HL-60 (cell line): ENCODE data around the gene SCYGR5.

ENCODE experiments used
- DNase-seq, 2 experiments: peaks; one replicate each; pipeline ENCODE4 v3.0.0-alpha.2; 2010 to 2020; ENCODE audit warnings: low read depth in 1 of 2, low spot score in 1 of 2
- H3K27ac ChIP-seq: fragments of 250-450 bp; sonication (Bioruptor Pico); replicated peaks from 2 replicates; pipeline ENCODE4 v1.5.1; 2020; ENCODE audit warnings: mild to moderate bottlenecking, moderate library complexity
- H3K27me3 ChIP-seq: fragments of 250-450 bp; sonication (Bioruptor Pico); 2 replicates; pipeline ENCODE4 v1.5.1; 2021; ENCODE audit warnings: mild to moderate bottlenecking, moderate library complexity; ENCODE audit not compliant: insufficient read depth, poor library complexity, severe bottlenecking
- H3K4me3 ChIP-seq: replicated peaks from 2 replicates; pipeline ENCODE4 v1.5.1; 2011; ENCODE audit warnings: mild to moderate bottlenecking, control low read depth, low read length; ENCODE audit not compliant: insufficient read depth
- CTCF ChIP-seq: IDR thresholded peaks from one replicate; pipeline ENCODE4 v1.5.1; 2011; ENCODE audit warnings: low read length, control low read depth, inconsistent platforms; ENCODE audit not compliant: insufficient read depth
- GABPA ChIP-seq: IDR thresholded peaks from 2 replicates; pipeline ENCODE4 v1.6.1; 2012; ENCODE audit warnings: low read depth
- POLR2AphosphoS5 ChIP-seq: IDR thresholded peaks from 2 replicates; pipeline ENCODE4 v1.6.1; 2012; ENCODE audit warnings: low read depth
- REST ChIP-seq: IDR thresholded peaks from 2 replicates; pipeline ENCODE4 v1.6.1; 2012; ENCODE audit warnings: low read depth; ENCODE audit not compliant: insufficient replicate concordance
- SPI1 ChIP-seq: IDR thresholded peaks from 2 replicates; pipeline ENCODE4 v1.6.1; 2012; ENCODE audit warnings: low read depth, mild to moderate bottlenecking, borderline replicate concordance

SCYGR5 gene

GRCh38 chr2:227629435-227629834 is 37.2 kb upstream of the SCYGR5 start:
- TF ChIP-seq REST (no peak), SPI1 (no peak), GABPA (no peak), POLR2AphosphoS5 (no peak), CTCF (no peak)
- peaks cover 8% of the 10 kb centered on the region for H3K27me3 ChIP-seq
- no peak for DNase-seq
- no peak overlapping the region for H3K27ac ChIP-seq
- no peak overlapping the region for H3K4me3 ChIP-seq

GRCh38 chr2:227630322-227630721 is 36.3 kb upstream of the SCYGR5 start:
- DNase-seq = no peak
- no peak for TF ChIP-seq SPI1
- TF ChIP-seq POLR2AphosphoS5 = no peak
- TF ChIP-seq GABPA = no peak
- no peak for TF ChIP-seq REST
- TF ChIP-seq CTCF = no peak
- no peak overlapping the region for H3K4me3 ChIP-seq
- no peak overlapping the region for H3K27ac ChIP-seq
- H3K27me3 ChIP-seq = peaks cover 8% of the 10 kb centered on the region

GRCh38 chr2:227632827-227633226 is 33.8 kb upstream of the SCYGR5 start:
- DNase-seq = no peak
- H3K4me3 ChIP-seq = no peak overlapping the region
- TF ChIP-seq GABPA (no peak), REST (no peak), SPI1 (no peak), CTCF (no peak)

More at GRCh38 chr2:227632827-227633226, 33.8 kb upstream of the SCYGR5 start:
- H3K27me3 ChIP-seq = peaks cover 8% of the 10 kb centered on the region
- no peak overlapping the region for H3K27ac ChIP-seq
